GM12878 (cell line): ENCODE data around the gene EYA2. TPM values are rescaled to one million over a fixed set of nuclear protein-coding genes. Genes with fewer than 3 reads are reported as not detected.

Source experiments
- ATAC-seq: fragments of 200-7000 bp; cut with Tn5 transposase; 3 replicates; pipeline ENCODE4 v1.9.1; 2020; ENCODE audit warnings: mild to moderate bottlenecking, moderate library complexity
- BruUV-seq: library from RNA; stranded (reverse); fragments of 400-500 nt; replicated peaks from 2 replicates; lab custom pipeline; 2021; lab: Mats Ljungman, UMichigan
- CTCF ChIA-PET: fragments of 300-600 bp; sonication (Branson Sonifier 250); formaldehyde crosslinking; extraction: SDS; loops from one replicate; lab custom pipeline; 2021; ENCODE audit warnings: inconsistent platforms; lab: Yijun Ruan, JAX
- POLR2A ChIA-PET: fragments of 350-600 bp; formaldehyde crosslinking; extraction: SDS; loops from one replicate; lab custom pipeline; 2021; ENCODE audit warnings: inconsistent platforms; lab: Charles Lee
- RAD21 ChIA-PET: fragments of 300-600 bp; sonication (Branson Sonifier 250); formaldehyde crosslinking; loops from one replicate; lab custom pipeline; 2023; ENCODE audit warnings: antibody characterized with exemption; ENCODE audit not compliant: unreplicated experiment; lab: Charles Lee
- SMC1A ChIA-PET: fragments of 300-600 bp; sonication (Branson Sonifier 250); formaldehyde crosslinking; loops from one replicate; lab custom pipeline; 2023; ENCODE audit not compliant: unreplicated experiment, uncharacterized antibody; lab: Charles Lee
- DNase-seq: peaks from one replicate; pipeline ENCODE4 v3.0.0-alpha.2; 2011; ENCODE audit warnings: low read depth, low spot score
- FAIRE-seq: peaks from 3 replicates; lab custom pipeline; 2011; peaks lifted over from hg19 to GRCh38; lab: Jason Lieb, UNC
- H2AFZ ChIP-seq: 2 replicates; pipeline ENCODE4 v1.6.0; 2011; ENCODE audit warnings: low read depth, low read length, control low read depth; ENCODE audit not compliant: control insufficient read depth
- H3K27ac ChIP-seq: 2 replicates; pipeline ENCODE4 v1.5.1; 2011; ENCODE audit warnings: control low read depth; ENCODE audit not compliant: control insufficient read depth, insufficient read depth
- H3K27me3 ChIP-seq, 2 experiments: replicated peaks in 1 of 2; 2 replicates each; pipeline versions ENCODE4 v1.6.0 to v1.6.1; 2011; ENCODE audit warnings: low read length in 1 of 2; ENCODE audit not compliant: control insufficient read depth in 2 of 2, insufficient read depth in 2 of 2
- H3K36me3 ChIP-seq, 2 experiments: 2 replicates each; pipeline ENCODE4 v1.5.1; 2011; ENCODE audit warnings: low read length in 1 of 2; ENCODE audit not compliant: control insufficient read depth in 2 of 2, insufficient read depth in 2 of 2
- H3K4me1 ChIP-seq: 2 replicates; pipeline ENCODE4 v1.6.1; 2011; ENCODE audit warnings: mild to moderate bottlenecking, low read length, moderate library complexity, mixed read lengths; ENCODE audit not compliant: control insufficient read depth, insufficient read depth
- H3K4me2 ChIP-seq: 2 replicates; pipeline ENCODE4 v1.6.0; 2011; ENCODE audit warnings: control low read depth; ENCODE audit not compliant: control insufficient read depth, insufficient read depth
- H3K4me3 ChIP-seq: fragments of 200-600 bp; sonication (generic); 2 replicates; pipeline ENCODE4 v1.5.1; 2016
- H3K79me2 ChIP-seq: 2 replicates; pipeline ENCODE4 v1.6.0; 2011; ENCODE audit warnings: low read length; ENCODE audit not compliant: control insufficient read depth, insufficient read depth
- H3K9ac ChIP-seq: 2 replicates; pipeline ENCODE4 v1.8.0; 2011; ENCODE audit warnings: low read length, control low read depth, mixed read lengths; ENCODE audit not compliant: control insufficient read depth, insufficient read depth
- H3K9me3 ChIP-seq: replicated peaks from 3 replicates; pipeline ENCODE4 v1.5.1; 2011; ENCODE audit warnings: mild to moderate bottlenecking, low read length; ENCODE audit not compliant: control insufficient read depth, insufficient read depth
- H4K20me1 ChIP-seq: 2 replicates; pipeline ENCODE4 v1.6.0; 2011; ENCODE audit not compliant: control insufficient read depth, insufficient read depth
- CBFB ChIP-seq: IDR thresholded peaks from 2 replicates; pipeline ENCODE4 v1.6.1; 2016; ENCODE audit warnings: antibody characterized with exemption, low read depth
- DPF2 ChIP-seq: fragments of 450-650 bp; IDR thresholded peaks from 2 replicates; pipeline ENCODE4 v1.6.1; 2017; ENCODE audit warnings: mild to moderate bottlenecking
- ETV6 ChIP-seq, 2 experiments: fragments of 450-650 bp in 1 of 2; IDR thresholded peaks in 1 of 2; conservative IDR thresholded peaks in 1 of 2; 2 replicates each; pipeline ENCODE4 v1.6.1; 2014; ENCODE audit warnings: antibody characterized with exemption in 1 of 2, borderline replicate concordance in 1 of 2, low read depth in 1 of 2, mild to moderate bottlenecking in 1 of 2, moderate library complexity in 1 of 2
- HDAC2 ChIP-seq: fragments of 200-600 bp; sonication (generic); IDR thresholded peaks from 2 replicates; pipeline ENCODE4 v1.6.1; 2017
- IKZF1 ChIP-seq: fragments of 450-650 bp; conservative IDR thresholded peaks from 2 replicates; pipeline ENCODE4 v1.6.1; 2017; ENCODE audit warnings: antibody characterized with exemption, mild to moderate bottlenecking
- IRF4 ChIP-seq: IDR thresholded peaks from 2 replicates; pipeline ENCODE4 v1.6.1; 2011; ENCODE audit warnings: low read depth, low read length
- NFXL1 ChIP-seq: fragments of 450-650 bp; IDR thresholded peaks from 2 replicates; pipeline ENCODE4 v1.6.1; 2017; ENCODE audit warnings: antibody characterized with exemption, mild to moderate bottlenecking, borderline replicate concordance
- NKRF ChIP-seq: fragments of 450-650 bp; conservative IDR thresholded peaks from 2 replicates; pipeline ENCODE4 v1.6.1; 2017; ENCODE audit warnings: mild to moderate bottlenecking, moderate library complexity
- RBBP5 ChIP-seq: fragments of 200-600 bp; sonication (generic); conservative IDR thresholded peaks from 2 replicates; pipeline ENCODE4 v1.6.1; 2016
- SREBF2 ChIP-seq: IDR thresholded peaks from 2 replicates; pipeline ENCODE4 v1.6.1; 2012; ENCODE audit warnings: mild to moderate bottlenecking, low read length
- SUZ12 ChIP-seq: fragments of 200-600 bp; sonication (generic); IDR thresholded peaks from one replicate; pipeline ENCODE4 v1.6.1; 2018; ENCODE audit warnings: antibody characterized with exemption, mild to moderate bottlenecking; ENCODE audit not compliant: unreplicated experiment
- YY1 ChIP-seq: IDR thresholded peaks from 2 replicates; pipeline ENCODE4 v1.6.1; 2011; ENCODE audit warnings: low read depth, mild to moderate bottlenecking, low read length
- ZNF384 ChIP-seq: IDR thresholded peaks from 2 replicates; pipeline ENCODE4 v1.6.1; 2012; ENCODE audit warnings: low read depth, mild to moderate bottlenecking, low read length, improper control_type of control experiment, borderline replicate concordance
- WGBS: methylation state at CpG from one replicate; pipeline ENCODE4 v1.1.6; 2016; ENCODE audit warnings: low lambda C conversion rate; ENCODE audit not compliant: insufficient replicate concordance, insufficient coverage; ENCODE audit errors: missing lambda C conversion rate; 5-methylcytosine and 5-hydroxymethylcytosine counted together
- in situ Hi-C: fragments of 300-500 bp; cut with MboI; formaldehyde crosslinking; loops from 9 replicates; pipeline ENCODE4 v1.14.3; 2018; ENCODE audit warnings: mixed read lengths
- intact Hi-C: fragments of 100-400 bp; cut with micrococcal nuclease; formaldehyde crosslinking; loops from one replicate; pipeline ENCODE4 v1.14.2; 2022; ENCODE audit not compliant: unreplicated experiment
- polyA plus RNA-seq, 11 experiments: library from polyadenylated mRNA; depleted of rRNA in 4 of 11; unstranded in 6 of 11; stranded (reverse) in 5 of 11; fragments of >200 nt; fragmentation: Nextera tagmentation in 4 of 11; fragmentation: Illumina TruSeq in 1 of 11; extraction: Ambion mirVana in 4 of 11; extraction: Trizol in 1 of 11; gene quantifications; 1 replicate in 1 of 11; 2 replicates in 10 of 11; pipeline versions ENCODE4 v1.2.1 to v1.2.3, GENCODE V29; 2011 to 2016; ENCODE audit warnings: inconsistent platforms in 2 of 11, missing spikeins in 2 of 11, low read depth in 1 of 11
- total RNA-seq, 4 experiments: library from RNA; depleted of rRNA in 3 of 4; stranded (reverse); fragments of >200 nt in 3 of 4; fragmentation: Illumina TruSeq in 1 of 4; extraction: Trizol in 1 of 4; gene quantifications; 2 replicates each; pipeline versions ENCODE4 v1.2.1 to v1.2.3, GENCODE V29; 2013 to 2021

EYA2 gene
- total and polyA plus RNA-seq, 10 of the 15 experiments (the other 5 are each of a cell fraction or from before 2014, with no cell fraction given), result 0.20 TPM; not detected in 9

- H3K4me3 ChIP-seq, result no peak overlapping the region
- no peaks in the 10 kb centered on the region for H4K20me1 ChIP-seq
- 67% methylated on average over 3 of the region's 3 CpGs for WGBS
- CTCF ChIA-PET, result no interaction called here
- H3K79me2 ChIP-seq, result no peaks in the 10 kb centered on the region
- intact Hi-C loops, result no loop called here
- BruUV-seq, result no TSS peak
- ATAC-seq, result no peak
- peaks cover 0 to 2% of the 10 kb centered on the region in 2 experiments; a peak in 1 of 4 replicates for H3K27me3 ChIP-seq
- POLR2A ChIA-PET, result no interaction called here
- no peaks in the 10 kb centered on the region for H3K36me3 ChIP-seq
- no peak for TF ChIP-seq CBFB
- no peak for TF ChIP-seq NFXL1
- TF ChIP-seq SUZ12, result no peak
- TF ChIP-seq ZNF384, result no peak
- no peak for TF ChIP-seq HDAC2
- no peak for TF ChIP-seq YY1
- TF ChIP-seq IKZF1, result no peak
- no peak for TF ChIP-seq IRF4
- TF ChIP-seq DPF2, result no peak
- TF ChIP-seq RBBP5, result no peak
- no peak for TF ChIP-seq SREBF2
- TF ChIP-seq, all 136 proteins: peak for 0
- FAIRE-seq (no peak), DNase-seq (no peak)
- Histone ChIP-seq H3K9ac (no peak overlapping the region), H2AFZ (no peak overlapping the region), H3K9me3 (0 out of 3 replicates have a peak, but pooled peaks cover 2% of the 10 kb centered on the region), H3K4me2 (no peak overlapping the region), H3K27ac (no peak overlapping the region), H3K4me1 (no peaks in the 10 kb centered on the region)
- SMC1A ChIA-PET, result no interaction called here
- in situ Hi-C loops, result no loop called here
- RAD21 ChIA-PET, result interaction anchor here (0.6 kb wide), 1 partner anchor 1726 kb away, joined by 3 read pairs; no protein-coding TSS in a partner anchor
Observed at GRCh38 chr20:47178277-47178676, 283.6 kb downstream of the EYA2 start.

GRCh38 chr20:47178851-47179250 lies 284.2 kb downstream of the EYA2 start:
- Histone ChIP-seq H3K27ac (no peak overlapping the region), H2AFZ (no peak overlapping the region), H3K79me2 (no peaks in the 10 kb centered on the region), H4K20me1 (no peaks in the 10 kb centered on the region), H3K9ac (no peak overlapping the region), H3K4me3 (no peak overlapping the region), H3K36me3 (no peaks in the 10 kb centered on the region), H3K4me1 (no peaks in the 10 kb centered on the region), H3K4me2 (no peak overlapping the region), H3K27me3 (peaks cover 0 to 2% of the 10 kb centered on the region in 2 experiments; a peak in 1 of 4 replicates), H3K9me3 (0 out of 3 replicates have a peak, but pooled peaks cover 2% of the 10 kb centered on the region)
- intact Hi-C loops (no loop called here), in situ Hi-C loops (no loop called here)
- 40% methylated on average over 1 of the region's 1 CpG for WGBS
- DNase-seq (no peak), ATAC-seq (no peak), FAIRE-seq (no peak)
- POLR2A ChIA-PET, result no interaction called here
- SMC1A ChIA-PET, result no interaction called here
- CTCF ChIA-PET, result no interaction called here
- RAD21 ChIA-PET, result interaction anchor here (0.6 kb wide), 1 partner anchor 1726 kb away, joined by 3 read pairs; no protein-coding TSS in a partner anchor
- TF ChIP-seq ETV6 (conservative IDR thresholded peaks at IDR 0.05 in 1 of 2, IDR thresholded peaks at IDR 0.05 in 1 of 2; ENCODE audit: borderline replicate concordance in 1 of 2, low read depth in 1 of 2) (0 out of 4 replicates have a peak, but pooled peaks of 1 of the 2 experiments have one; percentile 74), NKRF (no peak)
- no TSS peak for BruUV-seq
